NCI-H2227 (cell line): ENCODE data around the gene FSD1L.
A peak's percentile ranks its signal among the peaks of the same experiment; 100 is the strongest.

Experiments
- DNase-seq: peaks from one replicate; lab custom pipeline; 2025; ENCODE audit not compliant: unreplicated experiment; lab: John Stamatoyannopoulos, UW

Gene FSD1L

DNA sequence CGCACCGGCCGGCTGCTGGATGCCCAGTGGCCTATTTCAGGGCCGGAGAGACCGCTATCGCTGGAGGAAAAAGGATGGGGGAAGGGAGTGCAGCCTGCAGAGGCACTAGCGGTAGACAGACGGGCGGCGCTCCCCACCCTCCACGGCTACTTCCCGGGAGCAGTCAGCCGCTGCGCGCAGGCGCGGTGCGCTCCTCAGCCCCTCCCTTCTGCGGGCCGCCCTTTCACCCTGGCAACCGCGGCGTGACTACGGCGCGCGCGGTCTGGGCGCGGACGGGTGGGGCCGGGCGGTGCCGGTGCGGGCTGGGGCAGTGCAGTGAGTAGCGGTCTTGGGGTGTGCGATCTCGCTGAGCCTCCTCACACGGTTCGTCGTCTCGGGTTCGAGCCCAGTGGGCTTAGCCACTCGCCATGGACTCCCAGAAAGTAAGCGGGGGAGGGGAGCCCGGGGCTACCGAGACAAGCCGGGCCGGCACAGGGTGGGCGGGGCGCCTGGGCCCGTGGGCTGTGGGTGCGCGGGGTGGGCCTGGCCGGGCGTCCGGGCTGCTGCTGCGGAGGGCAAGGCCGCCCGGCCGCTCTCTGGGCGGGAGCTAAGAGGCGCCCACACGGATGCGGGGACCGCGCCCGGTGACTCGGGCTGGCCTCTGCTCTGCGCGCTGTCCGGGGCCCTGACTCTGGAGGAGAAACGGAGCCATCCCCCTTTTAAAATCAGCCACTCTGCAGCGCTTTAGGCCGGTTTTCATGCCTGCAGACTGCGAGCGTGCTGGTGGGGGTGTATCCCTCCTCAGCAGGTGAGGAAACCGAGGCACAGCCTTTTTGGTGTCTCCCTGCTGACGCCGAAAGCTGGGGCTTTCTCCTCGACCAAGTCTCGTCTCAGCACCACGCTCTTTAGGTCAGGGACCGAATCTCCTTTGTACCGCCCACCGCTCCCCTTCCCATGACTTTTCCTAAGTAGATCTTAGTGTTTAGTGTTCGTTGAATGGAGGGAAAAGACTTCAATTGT is at the start of gene FSD1L:
FSD1L (plus strand) TSS at position 221 of the 999 bp plus-strand sequence; CDS start at position 408, 187 bp downstream.
- peak; percentile 90 for DNase-seq

DNA sequence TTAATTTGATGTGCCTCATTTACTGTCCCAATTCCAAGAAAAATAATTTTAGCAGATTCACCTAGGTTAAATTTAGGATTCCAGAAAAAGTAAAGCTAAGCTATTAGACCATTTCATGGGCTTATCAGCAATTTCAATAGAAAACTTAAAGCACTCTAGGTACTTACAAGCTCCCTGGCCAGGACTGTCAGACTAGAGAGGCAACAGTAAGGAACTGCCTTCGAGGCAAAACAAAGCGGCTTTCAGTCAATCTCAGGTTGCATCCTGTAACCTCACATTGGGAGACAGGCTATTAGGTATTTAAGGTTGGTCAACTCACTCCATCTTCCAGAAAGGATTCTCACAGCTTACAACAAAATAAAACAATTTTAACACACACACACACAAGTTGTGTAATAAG is 48.7 kb upstream of the FSD1L start:
- DNase-seq = no peak

DNA sequence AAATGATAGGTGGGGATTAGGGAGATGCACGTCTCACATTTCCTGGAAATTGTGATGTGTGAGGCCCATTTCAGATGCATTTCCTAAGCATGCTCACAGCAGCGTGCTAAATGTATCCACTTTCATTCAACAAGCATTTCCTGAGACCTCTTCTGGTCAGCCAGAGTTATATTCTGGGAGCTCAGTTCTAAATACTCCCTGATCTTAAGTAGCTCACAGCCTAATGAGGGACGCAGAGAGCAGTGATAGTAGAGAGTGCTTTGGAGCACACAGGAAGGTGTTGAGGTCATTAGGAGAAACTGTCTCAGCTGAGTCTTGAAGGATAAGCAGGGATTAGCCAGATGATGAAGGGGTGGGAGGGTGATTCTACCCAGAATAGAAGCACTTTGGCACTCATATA is 46.2 kb upstream of the FSD1L start:
- no peak for DNase-seq

DNA sequence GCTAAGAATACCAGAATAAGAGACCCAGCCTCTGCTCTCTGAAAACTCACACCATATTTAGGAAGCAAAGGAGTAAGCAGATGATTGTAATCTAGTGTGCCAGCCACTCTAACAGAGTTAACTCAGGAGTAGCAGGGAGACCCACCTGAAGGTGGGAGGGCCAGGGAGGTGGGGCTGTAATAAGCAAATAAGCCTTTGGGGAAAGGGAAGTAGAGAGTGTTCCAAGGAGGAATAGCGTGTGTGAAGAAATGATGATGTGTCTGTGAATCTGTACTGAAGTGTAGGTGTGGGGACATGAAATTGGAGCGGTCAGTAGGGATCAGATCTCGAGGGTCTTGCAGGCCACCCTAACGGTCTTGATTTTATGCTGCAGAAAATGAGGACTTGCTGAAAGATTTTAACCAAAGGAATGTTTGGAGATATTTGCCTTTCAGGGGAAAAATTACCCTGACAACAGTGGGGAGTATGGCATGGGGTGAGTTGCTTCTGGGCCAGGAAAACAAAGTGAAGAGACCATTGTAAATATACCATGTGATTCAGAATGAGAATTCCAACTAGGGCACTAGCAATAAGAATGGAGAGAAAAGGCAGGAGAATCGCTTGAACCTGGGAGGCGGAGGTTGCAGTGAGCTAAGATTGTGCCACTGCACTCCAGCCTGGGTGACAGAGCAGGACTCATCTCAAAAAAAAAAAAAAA is 44.1 kb upstream of the FSD1L start:
- DNase-seq = no peak

DNA sequence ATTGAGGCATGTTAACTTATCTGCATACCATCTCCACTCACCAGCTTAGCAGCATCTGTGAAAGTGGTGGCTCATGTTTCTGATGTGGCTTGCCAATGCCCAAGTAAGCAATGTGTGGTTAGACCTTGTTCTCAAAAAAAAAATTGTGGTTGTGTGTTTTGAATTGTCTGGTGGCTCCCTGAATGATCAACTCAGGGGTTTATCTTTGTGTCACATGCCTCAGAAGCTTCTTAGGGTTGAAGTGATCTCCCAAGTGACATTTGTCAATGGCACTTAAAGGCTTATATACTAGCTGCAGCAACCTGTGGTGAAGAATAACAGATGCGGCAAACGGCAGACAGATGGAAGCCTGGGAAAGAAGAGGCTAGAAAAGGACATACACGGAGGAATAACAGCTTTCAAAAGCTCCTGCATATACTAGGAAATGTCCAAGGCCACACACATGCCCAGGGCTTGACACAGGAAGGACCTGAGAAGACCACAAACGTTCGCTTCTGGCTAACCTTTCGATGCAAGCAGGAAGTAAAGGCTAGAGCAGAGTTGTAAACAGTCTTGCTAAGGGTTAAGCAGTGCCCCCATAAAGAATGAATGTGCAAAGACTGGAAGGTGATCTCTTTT is 42.2 kb upstream of the FSD1L start:
- DNase-seq = no peak

DNA sequence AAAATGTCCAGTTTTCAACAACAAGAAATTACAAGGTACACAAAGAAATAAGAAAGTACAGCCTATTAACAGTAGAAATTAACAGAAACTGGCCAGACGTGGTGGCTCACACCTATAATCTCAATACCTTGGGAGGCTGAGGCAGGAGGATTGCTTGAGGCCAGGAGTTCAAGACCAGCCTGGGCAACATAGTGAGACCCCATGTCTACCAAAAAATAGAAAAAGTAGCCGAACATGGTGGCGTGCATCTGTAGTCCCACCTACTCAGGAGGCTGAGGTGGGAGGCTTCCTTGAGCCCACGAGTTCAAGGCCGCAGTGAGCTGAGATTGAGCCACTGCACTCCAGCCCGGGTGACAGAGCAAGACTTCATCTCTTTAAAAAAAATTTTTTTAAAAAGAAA is 41.5 kb upstream of the FSD1L start:
- DNase-seq = no peak

DNA sequence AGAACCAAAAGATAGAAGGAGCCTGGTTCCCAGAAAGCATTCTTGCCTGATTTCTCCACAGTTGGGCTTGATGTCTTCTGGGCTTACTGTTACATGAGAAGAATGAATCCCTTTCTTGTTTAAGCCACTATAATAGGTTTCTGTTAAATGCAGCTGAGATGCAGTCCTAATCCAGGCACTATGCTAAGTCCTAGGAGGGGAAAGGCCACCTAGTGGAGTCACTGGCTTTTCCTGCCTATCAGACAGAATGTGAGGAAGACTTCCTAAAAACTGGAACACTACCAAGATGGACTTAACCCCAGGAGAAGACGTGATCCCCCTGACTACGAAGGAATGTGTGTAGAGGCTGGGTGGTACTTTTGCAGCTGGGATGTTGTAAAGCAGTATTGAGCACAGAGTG is 34.3 kb upstream of the FSD1L start:
- peak; percentile 2 for DNase-seq

DNA sequence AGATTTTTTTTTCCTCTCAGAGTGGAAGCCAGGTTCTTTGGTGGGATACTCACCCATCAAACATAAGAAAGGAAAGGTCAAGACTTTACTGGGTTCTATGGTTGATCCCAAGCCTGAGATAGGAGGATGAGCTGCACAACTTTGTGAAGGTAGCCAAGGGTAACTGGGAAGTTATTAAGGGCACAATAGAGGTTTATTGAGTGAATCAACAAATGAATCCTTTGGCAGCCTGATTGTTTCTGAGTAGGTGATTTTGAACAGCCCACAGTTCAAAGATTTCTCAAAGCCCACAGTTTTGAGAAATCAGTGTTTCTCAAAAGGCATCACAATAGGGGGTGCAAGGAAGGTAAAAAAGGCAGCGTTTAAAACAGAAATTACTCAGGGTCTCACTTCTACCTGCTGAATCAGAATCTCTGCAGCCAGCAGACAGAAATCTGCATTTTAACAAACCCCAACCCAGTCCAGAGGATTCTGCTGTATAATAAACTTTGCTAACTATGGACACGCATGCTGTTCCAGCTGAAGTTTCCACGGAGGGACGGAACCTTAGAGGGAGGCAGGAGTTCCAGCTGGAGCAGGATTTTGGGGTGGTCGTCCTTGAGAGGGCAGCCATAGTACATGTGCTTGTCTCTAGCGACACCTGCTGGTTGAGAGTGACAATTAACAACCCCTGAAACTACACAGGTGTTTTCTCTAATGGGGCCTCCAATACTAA is 32.7 kb upstream of the FSD1L start:
- peak; percentile 66 for DNase-seq

DNA sequence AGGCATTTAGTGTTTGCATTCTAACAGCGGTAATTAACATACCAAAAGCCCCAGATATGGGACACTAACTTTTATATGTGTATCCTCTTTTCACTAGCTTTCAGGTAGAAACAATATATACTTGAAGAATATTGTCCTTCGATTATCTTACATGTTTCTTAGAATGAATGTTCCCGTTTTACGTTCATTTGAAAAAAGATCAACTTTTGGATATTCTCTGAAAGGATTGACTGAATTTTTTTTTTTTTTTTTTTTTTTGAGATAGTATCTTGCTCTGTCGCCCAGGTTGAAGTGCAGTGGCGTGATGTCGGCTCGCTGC is 32.2 kb upstream of the FSD1L start:
- DNase-seq = no peak

DNA sequence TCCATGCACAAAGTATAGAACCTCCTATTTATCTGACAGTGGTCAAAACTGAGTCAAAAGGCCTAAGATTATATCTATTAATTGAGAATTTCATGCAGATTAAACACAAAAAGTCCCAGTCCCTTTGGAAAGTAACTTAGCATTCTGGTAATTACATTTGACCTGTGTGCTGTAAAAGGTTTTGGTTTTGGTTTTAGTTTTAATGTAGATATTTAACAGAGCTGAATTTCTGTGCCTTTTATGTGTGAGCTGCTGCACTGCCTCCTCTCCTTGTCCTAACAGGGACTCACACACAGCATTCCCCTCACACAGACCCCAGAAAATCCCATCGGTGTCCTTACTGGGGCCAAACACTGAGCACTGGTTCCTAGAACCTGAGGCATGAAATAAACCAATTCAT is 31.0 kb upstream of the FSD1L start:
- DNase-seq = no peak

DNA sequence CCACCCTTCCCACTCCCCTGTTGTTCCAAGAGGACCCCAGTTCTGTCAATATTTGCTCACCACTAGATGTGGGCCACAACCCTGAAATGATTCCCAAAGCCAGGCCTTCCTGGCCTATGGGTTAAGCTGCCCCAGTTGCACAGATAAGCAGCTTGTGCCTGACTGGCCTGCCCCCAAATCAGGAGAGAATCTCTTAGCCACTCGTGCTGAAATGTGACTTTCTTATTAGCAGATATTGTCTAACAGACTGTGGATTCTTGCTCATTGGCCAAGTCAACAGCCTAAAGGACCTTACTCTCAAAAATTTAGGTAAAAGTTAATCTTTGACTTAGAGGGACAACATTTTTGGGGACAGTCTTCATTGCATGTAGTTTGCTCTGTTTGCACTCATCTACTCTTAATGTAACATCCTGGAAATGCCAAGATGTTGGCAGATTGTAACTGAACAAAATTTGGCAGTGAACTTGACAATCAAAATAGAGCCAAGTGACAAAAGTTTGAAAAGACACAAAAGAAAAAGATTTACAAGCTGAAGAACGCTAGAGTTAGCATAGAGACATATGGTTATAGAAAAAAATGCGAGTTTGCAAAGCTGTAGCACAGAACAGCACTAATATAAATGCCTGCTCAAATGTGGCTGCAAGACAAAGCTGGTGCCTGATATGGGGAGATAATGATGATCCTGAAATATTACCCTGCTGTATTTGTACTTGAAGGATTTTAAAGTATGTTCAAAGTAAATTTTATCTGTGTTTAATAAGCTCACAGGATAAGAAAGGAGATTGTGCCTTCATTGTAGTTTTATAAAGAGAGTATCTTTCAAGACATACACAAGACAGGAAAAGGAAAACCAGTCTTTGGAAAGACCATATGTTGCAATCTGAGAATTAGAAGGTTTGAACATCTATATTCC is 29.0 kb upstream of the FSD1L start:
- DNase-seq = no peak

DNA sequence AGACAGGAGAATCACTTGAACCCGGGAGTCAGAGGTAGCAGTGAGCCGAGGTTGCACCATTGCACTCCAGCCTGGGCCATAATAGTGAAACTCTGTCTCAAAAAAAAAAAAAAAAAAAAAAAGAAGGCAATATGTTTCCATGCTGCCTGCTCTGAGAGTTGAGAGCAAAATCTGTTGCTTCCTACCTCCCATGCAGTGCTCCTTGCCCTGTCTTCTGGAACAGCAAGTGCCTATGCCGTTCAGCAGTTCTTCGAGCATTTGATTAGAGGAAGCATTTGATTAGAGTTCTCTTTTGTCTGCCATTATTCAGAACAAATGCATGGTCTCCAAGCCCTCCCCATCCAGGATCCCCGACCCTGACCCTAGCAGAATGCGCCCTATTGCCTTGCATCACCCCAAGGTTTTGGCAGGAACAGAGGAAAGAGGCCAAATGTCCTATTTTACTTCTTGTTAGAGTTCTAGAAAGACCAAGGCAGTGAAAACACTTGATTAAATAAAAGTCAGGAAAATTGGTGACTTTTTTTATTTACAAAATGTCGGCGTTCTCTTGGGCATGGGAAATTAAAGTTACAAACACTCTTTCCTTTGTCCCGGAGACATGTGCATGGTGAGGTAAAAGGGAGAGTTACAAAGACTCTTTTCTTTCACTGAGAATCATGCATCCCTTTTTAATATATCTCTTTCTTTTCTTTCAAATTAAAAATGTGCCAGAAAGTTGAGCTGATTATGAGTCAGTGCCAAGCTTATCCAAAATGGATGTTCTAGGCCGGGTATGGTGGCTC is 27.8 kb upstream of the FSD1L start:
- no peak for DNase-seq

DNA sequence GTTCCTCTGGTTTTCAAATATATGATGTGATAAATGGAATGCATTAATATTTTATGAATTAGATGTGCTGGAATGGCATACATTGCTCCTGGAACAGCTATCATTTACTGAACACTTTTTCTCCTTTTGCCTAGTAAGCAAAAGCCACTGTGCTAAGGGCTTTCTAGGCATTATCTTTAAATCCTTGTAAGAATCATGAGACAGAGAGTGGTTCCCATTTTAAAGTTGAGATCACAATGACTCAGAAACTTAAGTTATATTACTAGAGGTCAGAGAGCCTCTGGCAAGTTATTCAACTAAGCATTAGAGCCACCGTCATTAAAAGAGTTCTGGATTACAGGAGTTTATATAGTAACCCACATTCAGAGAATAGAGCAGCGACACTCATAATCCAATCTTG is 26.7 kb upstream of the FSD1L start:
- DNase-seq = no peak

DNA sequence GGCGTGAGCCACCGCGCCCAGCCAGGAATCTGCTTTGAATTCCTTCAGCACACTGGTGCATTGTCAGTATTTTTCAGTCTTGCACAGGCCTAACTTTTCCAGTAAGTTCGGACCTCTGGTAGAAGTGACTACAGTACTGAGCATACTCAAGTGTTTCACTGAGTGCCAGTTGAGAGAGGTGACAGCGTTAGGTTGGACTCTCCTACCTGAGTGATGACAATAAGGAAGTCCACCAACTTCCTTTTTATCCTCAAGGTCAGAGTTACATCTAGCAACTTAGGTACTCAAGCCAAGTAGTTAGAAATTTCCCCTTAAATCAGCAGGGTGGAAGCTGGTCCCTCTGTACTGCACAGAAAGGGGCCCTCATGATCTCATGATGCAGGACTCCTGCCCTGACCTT is 26.0 kb upstream of the FSD1L start:
- DNase-seq = no peak

DNA sequence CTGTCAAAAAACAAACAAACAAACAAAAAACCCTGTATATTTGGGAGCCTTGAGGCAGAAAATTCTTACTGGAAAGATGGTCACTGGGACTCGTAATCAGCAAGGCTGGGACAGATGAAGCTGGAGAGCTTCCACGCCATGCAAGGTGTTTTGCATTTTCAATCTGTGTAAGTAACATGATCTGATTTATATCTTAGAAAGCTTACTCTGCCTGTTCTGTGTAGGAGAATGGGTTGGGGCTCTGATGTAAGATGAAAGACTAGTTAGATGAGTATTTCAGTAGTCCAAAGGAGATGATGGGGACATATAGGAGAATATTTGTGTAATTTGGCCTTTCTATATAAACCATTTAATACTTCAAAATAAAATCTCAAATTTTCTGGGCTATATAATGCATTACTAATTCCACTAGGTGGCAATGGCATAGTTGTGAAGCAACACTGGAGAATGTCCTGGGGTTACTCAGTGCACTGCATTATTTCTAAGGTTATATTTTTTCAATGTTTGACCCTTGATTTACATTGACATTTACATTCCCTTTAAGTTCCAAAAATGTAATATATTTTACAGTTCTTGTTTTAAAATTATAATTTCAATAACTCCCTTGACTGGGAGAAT is 21.9 kb upstream of the FSD1L start:
- DNase-seq = peak; percentile 10

DNA sequence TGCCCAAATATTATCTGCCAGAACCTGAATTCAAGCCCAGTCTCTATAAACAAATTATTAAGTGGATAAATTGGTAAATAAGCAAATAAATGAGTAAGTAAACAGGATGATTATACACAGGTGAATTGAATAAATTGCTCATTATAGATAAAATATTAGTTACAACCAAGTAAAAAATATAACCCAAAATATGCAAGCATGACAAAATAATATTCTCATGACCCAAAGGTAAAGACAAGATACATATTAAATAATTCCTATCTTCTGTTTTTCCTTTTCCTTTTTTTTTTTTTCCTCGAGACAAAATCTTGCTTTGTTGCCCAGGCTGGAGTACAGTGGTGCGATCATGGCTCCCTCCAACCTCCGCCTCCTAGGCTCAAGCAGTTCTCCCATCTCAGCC is 21.2 kb upstream of the FSD1L start:
- no peak for DNase-seq

DNA sequence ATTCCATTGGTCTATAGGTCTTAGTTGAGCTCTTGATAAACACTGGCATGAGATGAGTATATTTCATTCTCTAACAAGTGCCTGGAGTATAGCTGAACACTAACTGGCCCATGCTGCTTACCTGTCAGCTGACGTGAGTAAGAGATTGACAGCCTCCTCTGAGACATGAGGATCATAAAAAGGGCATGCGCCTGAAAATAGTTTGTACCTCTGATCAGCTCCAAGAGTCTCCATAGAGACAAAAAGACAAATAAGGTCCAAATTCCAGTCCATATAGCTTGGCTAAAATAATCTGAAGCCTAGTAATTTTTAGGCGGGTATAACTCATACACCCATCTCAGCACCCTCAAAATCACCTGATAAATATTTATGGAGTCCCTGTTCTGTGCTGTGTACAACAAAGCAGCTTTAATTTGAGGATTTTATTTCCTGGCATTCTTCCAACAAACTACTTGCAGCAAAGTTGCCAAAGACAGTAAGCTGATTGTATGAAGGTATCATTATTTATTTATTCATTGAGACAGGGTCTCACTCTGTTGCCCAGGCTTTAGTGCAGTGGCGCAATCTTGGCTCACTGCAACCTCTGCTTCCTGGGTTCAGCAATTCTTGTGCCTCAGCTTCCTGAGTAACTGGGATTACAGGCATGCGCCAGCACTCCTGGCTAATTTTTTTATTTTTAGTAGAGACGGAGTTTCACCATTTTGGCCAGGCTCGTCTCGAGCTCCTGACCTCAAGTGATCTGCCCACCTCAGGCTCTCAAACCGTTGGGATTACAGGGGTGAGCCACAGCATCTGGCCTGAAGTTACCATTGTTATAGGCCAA is 16.2 kb upstream of the FSD1L start:
- DNase-seq = no peak

DNA sequence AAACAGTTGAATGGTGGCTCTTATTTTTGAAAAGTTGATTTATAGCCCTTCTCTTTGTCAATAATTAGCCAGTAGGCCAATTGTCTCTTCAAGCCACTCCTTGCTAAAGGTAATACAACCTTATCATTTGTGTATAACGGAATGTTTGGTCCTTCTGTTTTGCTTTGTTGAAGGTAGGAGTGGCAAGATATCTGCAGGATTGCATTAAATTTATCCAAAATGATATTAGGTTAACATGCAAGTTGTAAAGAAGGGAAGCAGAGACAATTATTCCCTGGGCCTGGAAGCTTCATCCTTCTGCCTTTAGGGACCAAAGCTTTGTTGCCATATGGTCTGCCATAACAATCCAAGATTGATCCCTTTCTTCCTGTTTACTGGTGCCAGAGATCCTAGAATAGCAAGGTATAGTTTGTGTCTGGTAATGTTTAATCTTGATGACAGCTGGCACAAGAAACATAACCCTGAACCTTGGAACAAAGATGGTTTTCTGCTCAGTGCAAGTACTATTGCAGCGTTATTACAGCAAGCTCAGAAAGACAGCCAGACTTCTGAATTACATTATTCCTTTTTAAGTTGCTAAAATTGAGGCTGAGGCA is 15.5 kb upstream of the FSD1L start:
- DNase-seq = no peak
